BLaER1 treated with 17β-estradiol and CSF1 and Interleukin-3, amounts not matched to agents 10 nM and 100 nM (cell line): ENCODE data around the gene MICAL3.

Experiments used
- H3K27ac ChIP-seq, 11 experiments: shearing (Covaris generic); formaldehyde crosslinking; 2 replicates each; pipeline ENCODE4 v1.8.1; 2022
- H3K27me3 ChIP-seq, 11 experiments: shearing (Covaris generic); formaldehyde crosslinking; 2 replicates each; pipeline ENCODE4 v1.8.1; 2022
- H3K36me3 ChIP-seq, 11 experiments: shearing (Covaris generic); formaldehyde crosslinking; 2 replicates each; pipeline ENCODE4 v1.8.1; 2022
- H3K4me1 ChIP-seq, 10 experiments: shearing (Covaris generic); formaldehyde crosslinking; 2 replicates each; pipeline ENCODE4 v1.8.1; 2022
- H3K4me2 ChIP-seq, 11 experiments: shearing (Covaris generic); formaldehyde crosslinking; 2 replicates each; pipeline ENCODE4 v1.8.1; 2022
- H3K4me3 ChIP-seq, 10 experiments: shearing (Covaris generic); formaldehyde crosslinking; 2 replicates each; pipeline ENCODE4 v1.8.1; 2022
- H3K9ac ChIP-seq, 11 experiments: shearing (Covaris generic); formaldehyde crosslinking; 2 replicates each; pipeline ENCODE4 v1.8.1; 2022
- H3K9me3 ChIP-seq, 11 experiments: shearing (Covaris generic); formaldehyde crosslinking; replicated peaks in 1 of 11; 2 replicates each; pipeline ENCODE4 v1.8.1; 2022
- H4K20me1 ChIP-seq, 11 experiments: shearing (Covaris generic); formaldehyde crosslinking; 2 replicates each; pipeline ENCODE4 v1.8.1; 2022
- Cebpa-rat ChIP-seq, 11 experiments: shearing (Covaris generic); IDR thresholded peaks; 2 replicates each; pipeline ENCODE4 v1.8.1; 2022

MICAL3 gene

DNA sequence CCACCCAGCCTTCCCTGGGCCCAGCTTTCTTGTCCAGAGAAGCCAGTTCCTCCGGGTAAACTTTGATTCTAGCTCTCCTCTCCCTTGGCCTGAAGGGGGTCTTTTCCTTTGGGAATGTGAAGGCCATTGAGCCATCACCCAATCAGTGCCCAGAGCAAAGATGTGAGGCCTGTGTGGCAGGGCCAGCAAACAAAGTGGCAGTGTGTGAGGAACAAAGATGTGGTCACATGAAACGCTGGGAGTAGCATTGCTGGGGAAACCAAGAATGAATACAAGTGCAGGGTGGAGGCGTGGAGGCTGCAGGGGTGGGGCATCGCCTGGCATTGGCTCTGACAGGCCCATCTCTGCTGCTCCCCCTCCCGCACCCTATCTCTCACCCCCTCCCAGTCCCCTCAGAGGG lies 158.2 kb downstream of the MICAL3 start:
- Histone ChIP-seq H3K4me1 (peaks cover 15 to 40% (median 37%) of the 10 kb centered on the region in 10 experiments), H4K20me1 (peaks cover 0 to 61% (median 0%) of the 10 kb centered on the region in 11 experiments; a peak in 3 of 22 replicates), H3K4me3 (no peak overlapping the region), H3K27me3 (no peaks in the 10 kb centered on the region), H3K9ac (no peak overlapping the region), H3K27ac (no peak overlapping the region), H3K4me2 (no peak overlapping the region), H3K36me3 (peaks cover 26 to 75% (median 62%) of the 10 kb centered on the region in 11 experiments), H3K9me3 (no peaks in the 10 kb centered on the region)
- no peak for TF ChIP-seq Cebpa-rat (IDR thresholded peaks at IDR 0.05)

DNA sequence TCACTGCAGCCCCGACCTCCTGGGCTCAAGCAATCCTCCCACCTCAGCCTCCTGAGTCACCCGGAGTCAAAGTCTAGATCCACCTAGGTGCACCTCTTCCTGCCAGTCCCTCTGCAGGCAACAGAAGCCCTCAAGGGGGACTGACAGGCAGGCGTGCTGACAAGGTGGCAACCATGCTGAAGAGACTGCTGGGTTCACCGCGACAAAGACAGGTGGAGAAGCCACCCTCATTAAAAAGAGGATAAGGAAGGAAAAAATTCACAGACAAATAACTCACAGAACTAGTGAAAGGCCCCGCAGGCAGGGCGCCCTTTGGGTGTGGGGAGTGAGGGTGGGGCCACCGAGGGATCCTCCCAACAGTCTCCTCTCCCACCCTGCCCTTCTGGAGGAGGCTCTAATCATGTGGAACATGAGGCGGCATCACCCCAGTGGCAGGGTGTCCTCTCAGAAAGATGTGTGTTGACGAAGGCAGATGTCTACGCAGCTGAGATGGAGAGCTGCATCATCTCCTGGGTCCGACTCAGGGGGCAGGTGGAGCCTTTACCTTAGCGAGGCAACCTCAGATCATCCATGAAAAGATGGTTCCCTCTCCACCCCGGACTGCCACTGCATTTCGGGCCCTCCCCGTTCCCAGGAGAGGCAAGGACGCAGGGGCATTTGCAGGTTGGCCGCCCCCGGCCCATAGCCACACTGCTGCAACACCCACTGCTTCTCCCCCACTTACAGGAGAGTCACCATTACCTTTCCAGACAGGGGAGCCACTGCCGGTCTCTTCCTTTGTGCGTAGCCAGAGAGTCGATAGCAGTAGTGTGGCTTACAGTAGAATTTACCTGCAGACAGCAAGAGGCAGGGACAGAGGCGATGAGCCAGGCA lies 158.9 kb downstream of the MICAL3 start:
- peaks cover 0 to 63% (median 0%) of the 10 kb centered on the region in 11 experiments; a peak in 4 of 22 replicates for H4K20me1 ChIP-seq
- H3K27me3 ChIP-seq: no peaks in the 10 kb centered on the region
- no peaks in the 10 kb centered on the region for H3K9me3 ChIP-seq
- no peak overlapping the region for H3K4me3 ChIP-seq
- peaks cover 15 to 41% (median 37%) of the 10 kb centered on the region in 10 experiments for H3K4me1 ChIP-seq
- no peak for TF ChIP-seq Cebpa-rat (IDR thresholded peaks at IDR 0.05)
- H3K4me2 ChIP-seq: no peak overlapping the region
- peaks cover 25 to 75% (median 62%) of the 10 kb centered on the region in 11 experiments; a peak in 21 of 22 replicates for H3K36me3 ChIP-seq
- H3K9ac ChIP-seq: no peak overlapping the region
- H3K27ac ChIP-seq: no peak overlapping the region

DNA sequence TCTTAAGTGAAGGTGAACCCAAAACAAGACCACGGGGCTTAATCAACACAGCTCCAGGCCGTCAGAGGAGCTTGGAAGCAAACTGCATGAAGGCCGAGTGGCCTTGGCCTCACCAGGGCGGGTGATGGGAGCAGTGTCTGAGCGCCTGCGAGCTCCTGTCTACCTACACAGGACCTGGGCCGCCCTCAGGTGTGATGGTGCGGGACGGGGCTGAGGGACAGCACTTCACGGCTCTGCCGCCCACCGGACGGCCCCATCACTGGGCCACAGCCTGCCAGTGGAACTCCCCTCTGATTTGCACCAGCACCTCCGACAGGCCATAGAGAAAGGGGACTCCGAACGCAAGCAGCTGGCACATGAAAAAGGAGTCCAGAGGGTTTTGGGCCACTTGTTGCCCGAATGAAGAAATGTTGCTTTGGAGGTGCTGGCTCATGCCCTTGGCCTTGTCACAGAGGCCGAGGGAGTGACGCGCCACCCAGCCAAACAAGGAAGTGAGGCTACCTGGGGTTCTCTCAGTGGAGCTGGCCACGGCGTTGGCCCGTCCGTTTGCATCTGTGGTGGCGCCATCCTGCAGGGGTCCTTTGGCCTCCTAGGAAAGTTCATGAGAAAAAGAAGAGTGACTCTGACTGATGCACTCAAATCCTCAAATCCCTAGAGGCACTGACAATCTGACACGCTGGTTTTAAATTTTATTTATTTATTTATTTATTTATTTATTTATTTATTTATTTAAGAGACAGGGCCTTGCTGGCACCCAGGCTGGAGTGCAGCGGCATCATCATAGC lies 159.8 kb downstream of the MICAL3 start:
- H3K9ac ChIP-seq: no peak overlapping the region
- H3K4me2 ChIP-seq: no peak overlapping the region
- peaks cover 27 to 70% (median 57%) of the 10 kb centered on the region in 11 experiments; a peak in 21 of 22 replicates for H3K36me3 ChIP-seq
- H3K4me1 ChIP-seq: peaks cover 15 to 49% (median 41%) of the 10 kb centered on the region in 10 experiments
- no peaks in the 10 kb centered on the region for H3K9me3 ChIP-seq
- H3K4me3 ChIP-seq: no peak overlapping the region
- H3K27ac ChIP-seq: no peak overlapping the region
- TF ChIP-seq Cebpa-rat (IDR thresholded peaks at IDR 0.05): no peak
- H4K20me1 ChIP-seq: peaks cover 0 to 68% (median 3%) of the 10 kb centered on the region in 11 experiments; a peak in 9 of 22 replicates
- no peaks in the 10 kb centered on the region for H3K27me3 ChIP-seq

DNA sequence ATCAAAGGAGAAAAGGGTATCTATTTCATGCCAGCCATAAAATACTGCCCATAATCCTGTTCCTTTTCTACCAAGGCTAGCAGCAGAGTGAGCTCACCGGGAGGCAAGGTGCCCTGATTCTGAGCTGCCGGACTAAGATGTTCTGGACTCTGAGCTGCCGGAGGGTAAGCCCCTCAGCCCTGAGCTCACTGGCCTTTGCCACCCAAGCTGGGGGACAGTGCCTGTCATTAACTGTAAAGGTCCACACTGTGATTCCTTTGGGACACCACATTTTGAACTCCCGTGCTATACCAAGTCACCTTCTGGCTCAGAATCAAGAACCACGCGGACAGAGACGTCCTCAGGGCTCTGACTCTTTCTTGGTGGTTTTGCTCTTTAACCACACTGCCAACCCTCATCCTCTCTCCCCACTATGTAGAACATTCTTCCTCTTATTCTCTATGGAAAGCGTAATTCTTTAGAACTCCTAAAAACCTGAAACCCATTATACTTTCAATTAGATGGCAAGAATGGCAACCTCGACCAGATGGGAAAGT lies 161.6 kb downstream of the MICAL3 start:
- no peaks in the 10 kb centered on the region for H3K9me3 ChIP-seq
- no peak overlapping the region for H3K9ac ChIP-seq
- no peak for TF ChIP-seq Cebpa-rat (IDR thresholded peaks at IDR 0.05)
- H3K27ac ChIP-seq: no peak overlapping the region
- H3K27me3 ChIP-seq: no peaks in the 10 kb centered on the region
- peaks cover 13 to 49% (median 39%) of the 10 kb centered on the region in 10 experiments for H3K4me1 ChIP-seq
- peak overlapping the region; percentile 16 to 53 (median 40); a peak in 17 of 22 replicates for H3K4me2 ChIP-seq
- no peak overlapping the region for H3K4me3 ChIP-seq
- H4K20me1 ChIP-seq: peaks cover 0 to 58% (median 3%) of the 10 kb centered on the region in 11 experiments; a peak in 9 of 22 replicates
- H3K36me3 ChIP-seq: peaks cover 17 to 63% (median 42%) of the 10 kb centered on the region in 11 experiments; a peak in 21 of 22 replicates

DNA sequence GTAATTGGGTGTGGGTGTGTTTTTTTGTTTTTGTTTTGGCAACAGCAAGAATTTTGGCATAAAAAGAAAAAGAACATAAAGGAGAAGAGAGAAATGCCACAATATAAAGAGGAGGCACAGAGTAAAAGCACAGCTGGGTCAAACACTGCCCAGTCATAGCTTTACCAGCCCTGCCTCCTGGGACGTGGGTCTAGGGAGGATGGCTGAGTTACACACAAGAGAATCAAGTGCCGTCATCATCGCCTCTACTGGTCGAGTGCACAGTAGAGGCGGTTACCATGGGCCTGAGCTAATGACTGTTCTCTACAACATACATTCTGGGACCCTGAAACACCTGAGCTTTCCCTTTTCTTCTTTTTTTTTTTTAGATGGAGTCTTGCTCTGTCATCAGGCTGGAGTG lies 162.5 kb downstream of the MICAL3 start:
- no peaks in the 10 kb centered on the region for H3K9me3 ChIP-seq
- H3K4me2 ChIP-seq: peak overlapping the region in 2 of 11 experiments; percentile 2 to 31; a peak in 3 of 22 replicates
- TF ChIP-seq Cebpa-rat (IDR thresholded peaks at IDR 0.05): no peak
- H3K27me3 ChIP-seq: no peaks in the 10 kb centered on the region
- no peak overlapping the region for H3K27ac ChIP-seq
- H3K36me3 ChIP-seq: peaks cover 17 to 71% (median 42%) of the 10 kb centered on the region in 11 experiments; a peak in 21 of 22 replicates
- H3K9ac ChIP-seq: no peak overlapping the region
- no peak overlapping the region for H3K4me3 ChIP-seq
- H4K20me1 ChIP-seq: peaks cover 0 to 58% (median 3%) of the 10 kb centered on the region in 11 experiments; a peak in 9 of 22 replicates
- peaks cover 5 to 41% (median 31%) of the 10 kb centered on the region in 10 experiments for H3K4me1 ChIP-seq

DNA sequence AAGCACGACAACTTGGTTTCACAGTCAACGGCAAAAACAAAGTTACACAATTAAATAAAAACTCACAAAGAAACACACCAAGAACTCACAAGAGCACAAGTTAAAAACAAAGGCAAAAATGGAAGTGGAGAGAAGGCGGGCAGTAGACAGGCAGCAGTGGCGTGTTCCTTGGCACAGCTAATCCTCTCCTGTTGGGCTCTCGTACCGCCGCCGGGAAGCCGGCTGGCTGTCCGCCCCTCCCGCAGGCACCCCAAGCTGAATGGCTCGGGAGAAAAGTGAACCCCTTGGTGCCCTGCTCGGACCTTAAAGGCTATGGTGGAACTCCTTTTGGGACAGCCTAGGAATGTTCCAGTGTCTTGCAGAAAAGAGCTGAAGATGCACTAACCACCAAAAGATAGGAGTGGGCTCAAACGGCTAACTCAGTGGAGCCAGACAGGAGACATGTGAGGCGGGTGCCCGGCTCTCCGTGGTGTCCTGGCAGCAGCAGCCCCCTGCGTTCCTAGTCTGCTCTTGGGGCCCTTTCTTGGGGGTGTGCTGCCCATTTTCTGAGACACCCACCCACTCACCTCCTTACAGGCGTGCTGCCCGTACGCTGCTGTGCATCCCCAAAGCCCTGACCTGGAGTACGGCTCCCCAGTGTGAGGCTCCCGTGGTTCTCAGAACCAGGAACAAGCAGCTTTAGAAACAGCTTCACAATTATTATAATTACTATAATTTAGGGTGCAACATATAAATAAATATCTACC lies 164.0 kb downstream of the MICAL3 start:
- H3K4me2 ChIP-seq: peak overlapping the region in 4 of 11 experiments; percentile 47 to 69 (median 57); a peak in 5 of 22 replicates
- H3K27me3 ChIP-seq: no peaks in the 10 kb centered on the region
- no peak for TF ChIP-seq Cebpa-rat (IDR thresholded peaks at IDR 0.05)
- H3K4me3 ChIP-seq: no peak overlapping the region
- no peak overlapping the region for H3K9ac ChIP-seq
- peaks cover 0 to 57% (median 3%) of the 10 kb centered on the region in 11 experiments; a peak in 9 of 22 replicates for H4K20me1 ChIP-seq
- H3K36me3 ChIP-seq: peaks cover 17 to 69% (median 35%) of the 10 kb centered on the region in 11 experiments; a peak in 21 of 22 replicates
- no peaks in the 10 kb centered on the region for H3K9me3 ChIP-seq
- peaks cover 4 to 40% (median 29%) of the 10 kb centered on the region in 10 experiments; a peak in 19 of 20 replicates for H3K4me1 ChIP-seq
- no peak overlapping the region for H3K27ac ChIP-seq

DNA sequence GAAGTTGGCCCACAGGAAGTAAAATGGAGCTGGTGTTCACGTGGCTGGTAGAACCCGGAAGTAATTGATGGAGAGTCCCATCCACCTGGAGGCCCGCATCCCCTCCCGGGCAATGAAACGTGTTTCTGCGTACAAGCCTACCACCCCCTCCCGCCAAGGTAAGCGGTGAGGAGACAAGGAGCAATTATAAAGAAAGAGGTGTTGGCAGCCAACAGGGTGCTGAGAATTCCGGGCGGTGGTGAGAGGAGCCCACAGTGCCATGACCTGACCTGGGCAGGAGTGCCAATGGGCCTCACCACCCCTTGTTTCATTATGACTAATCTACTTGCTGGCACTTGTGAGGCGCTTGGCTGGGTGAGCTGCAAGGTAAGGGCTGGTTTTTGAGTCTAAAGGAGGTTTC lies 166.3 kb downstream of the MICAL3 start:
- no peak overlapping the region for H3K9ac ChIP-seq
- peaks cover 4 to 33% (median 23%) of the 10 kb centered on the region in 10 experiments; a peak in 19 of 20 replicates for H3K4me1 ChIP-seq
- TF ChIP-seq Cebpa-rat (IDR thresholded peaks at IDR 0.05): no peak
- no peak overlapping the region for H3K4me3 ChIP-seq
- no peaks in the 10 kb centered on the region for H3K27me3 ChIP-seq
- no peak overlapping the region for H3K27ac ChIP-seq
- H3K9me3 ChIP-seq: no peaks in the 10 kb centered on the region
- H3K4me2 ChIP-seq: no peak overlapping the region
- peaks cover 0 to 50% (median 20%) of the 10 kb centered on the region in 11 experiments; a peak in 13 of 22 replicates for H3K36me3 ChIP-seq
- peaks cover 0 to 55% (median 3%) of the 10 kb centered on the region in 11 experiments; a peak in 9 of 22 replicates for H4K20me1 ChIP-seq
